Retinal pigment epithelial cell (primary cell): Measurements from ENCODE around the gene AUNIP.

Experiments
- DNase-seq: peaks from one replicate; pipeline ENCODE4 v3.0.0-alpha.2; 2010; ENCODE audit warnings: low read depth
- H3K4me3 ChIP-seq: 2 replicates; pipeline ENCODE4 v1.5.1; 2011; ENCODE audit warnings: mild to moderate bottlenecking, low read length, control low read depth, moderate library complexity
- CTCF ChIP-seq: conservative IDR thresholded peaks from 2 replicates; pipeline ENCODE4 v1.5.1; 2011; ENCODE audit warnings: low read depth, low read length, control low read depth, inconsistent platforms

AUNIP gene

GRCh38 chr1:25888426-25888987, 29.2 kb upstream of the AUNIP start:
- no peak overlapping the region for H3K4me3 ChIP-seq
- no peak for DNase-seq
- TF ChIP-seq CTCF = no peak

- no peak for DNase-seq
- TF ChIP-seq CTCF = no peak
- no peak overlapping the region for H3K4me3 ChIP-seq
Measured at GRCh38 chr1:25885602-25886001, 26.3 kb upstream of the AUNIP start.

- no peak for DNase-seq
- H3K4me3 ChIP-seq = no peak overlapping the region
- no peak for TF ChIP-seq CTCF
Measured at GRCh38 chr1:25881266-25881665, 22.0 kb upstream of the AUNIP start.

GRCh38 chr1:25880518-25880917, 21.3 kb upstream of the AUNIP start:
- no peak for TF ChIP-seq CTCF
- DNase-seq = no peak

GRCh38 chr1:25879675-25880074, 20.4 kb upstream of the AUNIP start:
- H3K4me3 ChIP-seq = no peak overlapping the region
- TF ChIP-seq CTCF = no peak
- DNase-seq = no peak

More at GRCh38 chr1:25880518-25880917, 21.3 kb upstream of the AUNIP start:
- no peak overlapping the region for H3K4me3 ChIP-seq

- TF ChIP-seq CTCF = no peak
Measured at GRCh38 chr1:25878690-25879089, 19.4 kb upstream of the AUNIP start.

GRCh38 chr1:25877155-25877554, 17.9 kb upstream of the AUNIP start:
- no peak for TF ChIP-seq CTCF
- no peak overlapping the region for H3K4me3 ChIP-seq
- DNase-seq = no peak

More at GRCh38 chr1:25878690-25879089, 19.4 kb upstream of the AUNIP start:
- no peak overlapping the region for H3K4me3 ChIP-seq
- DNase-seq = no peak
